KOPT-K1 (cell line): ENCODE measurements around the gene NUFIP2.
A peak's percentile ranks its signal among the peaks of the same experiment; 100 is the strongest.
"Not testable (repeated sequence)": the region's sequence is repeated elsewhere in the genome, so short reads cannot be mapped to it uniquely, and the experiment has no call there.

Source experiments
- H3K27ac ChIP-seq: fragments of 200-600 bp; sonication (generic); 2 replicates; pipeline ENCODE4 v1.5.1; 2016; ENCODE audit warnings: antibody characterized with exemption, mild to moderate bottlenecking, low read depth, low read length; ENCODE audit not compliant: poor library complexity, severe bottlenecking
- H3K36me3 ChIP-seq: fragments of 200-600 bp; sonication (generic); 2 replicates; pipeline ENCODE4 v1.5.1; 2017; ENCODE audit warnings: antibody characterized with exemption, mild to moderate bottlenecking, low read length, moderate library complexity; ENCODE audit not compliant: insufficient read depth
- H3K9me3 ChIP-seq: fragments of 200-600 bp; sonication (generic); 2 replicates; pipeline ENCODE4 v1.5.1; 2017; ENCODE audit warnings: antibody characterized with exemption, low read length, mild to moderate bottlenecking; ENCODE audit not compliant: insufficient read depth, poor library complexity, severe bottlenecking

The NUFIP2 gene, protein sequence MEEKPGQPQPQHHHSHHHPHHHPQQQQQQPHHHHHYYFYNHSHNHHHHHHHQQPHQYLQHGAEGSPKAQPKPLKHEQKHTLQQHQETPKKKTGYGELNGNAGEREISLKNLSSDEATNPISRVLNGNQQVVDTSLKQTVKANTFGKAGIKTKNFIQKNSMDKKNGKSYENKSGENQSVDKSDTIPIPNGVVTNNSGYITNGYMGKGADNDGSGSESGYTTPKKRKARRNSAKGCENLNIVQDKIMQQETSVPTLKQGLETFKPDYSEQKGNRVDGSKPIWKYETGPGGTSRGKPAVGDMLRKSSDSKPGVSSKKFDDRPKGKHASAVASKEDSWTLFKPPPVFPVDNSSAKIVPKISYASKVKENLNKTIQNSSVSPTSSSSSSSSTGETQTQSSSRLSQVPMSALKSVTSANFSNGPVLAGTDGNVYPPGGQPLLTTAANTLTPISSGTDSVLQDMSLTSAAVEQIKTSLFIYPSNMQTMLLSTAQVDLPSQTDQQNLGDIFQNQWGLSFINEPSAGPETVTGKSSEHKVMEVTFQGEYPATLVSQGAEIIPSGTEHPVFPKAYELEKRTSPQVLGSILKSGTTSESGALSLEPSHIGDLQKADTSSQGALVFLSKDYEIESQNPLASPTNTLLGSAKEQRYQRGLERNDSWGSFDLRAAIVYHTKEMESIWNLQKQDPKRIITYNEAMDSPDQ

DNA sequence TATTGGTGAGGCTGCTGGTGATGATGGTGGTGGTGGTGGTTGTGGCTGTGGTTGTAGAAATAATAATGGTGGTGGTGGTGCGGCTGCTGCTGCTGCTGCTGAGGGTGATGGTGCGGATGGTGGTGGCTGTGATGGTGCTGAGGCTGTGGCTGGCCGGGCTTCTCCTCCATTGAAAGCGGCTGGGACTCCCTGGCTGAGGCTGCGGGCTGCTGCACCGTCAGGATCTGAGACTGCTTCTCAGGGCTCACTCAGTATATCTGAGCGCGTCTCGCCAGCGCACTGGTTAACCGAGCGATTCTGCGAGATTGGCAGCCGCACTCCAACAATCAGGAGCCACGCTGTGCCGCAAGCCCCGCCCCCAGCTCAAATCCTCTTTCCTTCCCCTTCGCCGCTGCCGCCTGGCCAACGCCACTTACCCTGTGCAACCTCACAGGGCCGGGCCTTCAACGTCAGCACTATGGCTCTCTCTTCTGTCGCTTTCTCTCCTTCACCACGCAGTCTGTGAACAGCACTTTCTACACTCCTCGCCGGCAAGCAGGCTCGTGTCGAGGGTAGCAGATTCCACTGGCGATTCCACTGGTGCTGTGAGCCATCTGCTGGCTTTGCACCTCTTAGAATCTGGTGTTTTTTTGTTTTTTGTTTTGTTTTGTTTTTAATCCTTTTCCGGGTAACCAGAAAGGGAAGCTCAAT lies at the start of gene NUFIP2:
Gene NUFIP2, minus strand, starts transcription at position 259 of the 690 bp plus-strand sequence. Its CDS starts 89 bp downstream, at position 170.
- Histone ChIP-seq H3K36me3 (peaks cover 19% of the 10 kb centered on the region), H3K9me3 (no peaks in the 10 kb centered on the region), H3K27ac (peak within 1 kb of the TSS; percentile 83)

DNA sequence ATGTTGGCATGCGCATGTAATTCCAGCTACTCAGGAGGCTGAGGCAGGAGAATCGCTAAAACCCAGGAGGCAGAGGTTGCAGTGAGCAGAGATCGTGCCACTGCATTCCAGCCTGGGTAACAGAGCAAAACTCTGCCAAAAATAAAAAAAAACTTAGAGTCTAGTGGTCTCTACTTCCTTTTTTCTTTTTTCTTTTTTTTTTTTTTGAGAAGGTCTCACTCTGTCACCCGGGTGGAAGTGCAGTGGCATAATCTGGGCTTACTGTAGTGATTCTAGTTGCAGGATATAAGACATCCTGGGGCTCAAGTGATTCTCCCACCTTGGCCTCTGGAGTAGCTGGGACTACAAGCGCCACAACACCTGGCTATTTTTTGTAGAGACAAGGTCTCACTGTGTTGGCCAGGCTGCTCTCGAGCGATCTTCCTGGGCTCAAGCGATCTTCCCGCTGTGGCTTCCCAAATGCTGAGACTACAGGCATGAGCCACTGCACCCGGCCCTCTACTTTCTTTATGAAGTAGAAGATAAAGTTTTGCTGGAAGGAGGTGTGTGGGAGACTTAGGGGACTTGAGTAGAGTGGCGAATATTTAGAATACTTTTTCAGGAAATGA lies 48.3 kb upstream of the NUFIP2 start:
- Histone ChIP-seq H3K9me3 (no peaks in the 10 kb centered on the region), H3K27ac (no peak overlapping the region), H3K36me3 (no peaks in the 10 kb centered on the region)

DNA sequence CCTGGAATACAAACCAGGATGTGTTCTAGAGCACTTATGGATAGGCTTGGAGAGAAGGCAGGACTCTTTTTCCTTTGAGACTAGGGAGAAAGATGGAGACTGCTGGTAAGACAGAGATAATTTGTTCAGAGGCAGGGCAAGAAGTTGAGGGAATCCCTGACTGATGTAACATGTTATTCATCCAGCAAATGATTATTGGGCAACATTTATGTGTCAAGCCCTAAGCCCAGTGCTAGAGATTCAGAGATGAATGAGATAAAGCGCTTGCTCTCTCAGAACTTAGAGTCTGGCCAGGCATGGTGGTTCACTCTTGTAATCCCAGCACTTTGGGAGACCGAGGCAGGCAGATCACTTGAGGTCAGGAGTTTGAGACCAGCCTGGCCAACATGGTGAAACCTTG lies 47.8 kb upstream of the NUFIP2 start:
- H3K27ac ChIP-seq = no peak overlapping the region
- no peaks in the 10 kb centered on the region for H3K9me3 ChIP-seq
- H3K36me3 ChIP-seq = no peaks in the 10 kb centered on the region

DNA sequence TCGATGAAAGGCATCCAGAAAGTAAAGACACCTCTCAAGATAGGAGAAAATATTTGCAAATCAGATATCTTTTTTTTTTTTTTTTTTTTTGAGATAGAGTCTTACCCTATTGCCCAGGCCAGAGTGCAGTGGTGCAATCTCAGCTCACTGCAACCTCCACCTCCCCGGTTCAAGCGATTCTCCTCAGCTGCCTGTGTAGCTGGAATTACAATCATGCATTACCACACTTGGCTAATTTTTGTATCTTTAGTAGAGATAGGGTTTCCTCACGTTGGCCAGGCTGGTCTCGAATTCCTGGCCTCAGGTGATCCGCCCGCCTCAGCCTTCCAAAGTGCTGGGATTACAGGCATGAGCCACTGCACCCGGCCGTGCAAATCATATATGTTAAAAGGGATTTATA lies 45.1 kb upstream of the NUFIP2 start:
- H3K27ac ChIP-seq, H3K36me3 ChIP-seq: not testable (repeated sequence)

DNA sequence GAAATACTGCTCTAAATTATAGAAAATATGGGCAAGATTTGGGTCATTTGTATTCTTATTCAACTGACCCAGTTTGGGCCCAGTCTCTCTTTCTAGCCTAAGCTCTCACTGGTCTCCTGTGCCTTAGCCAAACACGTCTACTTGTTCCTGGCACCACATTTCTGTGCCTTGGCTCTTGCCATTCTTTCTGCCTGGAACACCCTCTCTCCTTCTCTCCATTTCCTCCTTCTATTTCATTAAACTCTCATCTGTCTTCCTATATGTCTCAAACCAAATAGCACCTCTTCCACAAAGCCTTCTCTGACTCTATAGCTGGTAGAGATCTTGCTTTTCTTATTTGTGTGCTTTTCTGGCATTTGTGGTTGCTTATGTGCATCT lies 37.7 kb upstream of the NUFIP2 start:
- no peak overlapping the region for H3K27ac ChIP-seq

More for the DNA sequence above, 45.1 kb upstream of the NUFIP2 start:
- H3K9me3 ChIP-seq = not testable (repeated sequence)

DNA sequence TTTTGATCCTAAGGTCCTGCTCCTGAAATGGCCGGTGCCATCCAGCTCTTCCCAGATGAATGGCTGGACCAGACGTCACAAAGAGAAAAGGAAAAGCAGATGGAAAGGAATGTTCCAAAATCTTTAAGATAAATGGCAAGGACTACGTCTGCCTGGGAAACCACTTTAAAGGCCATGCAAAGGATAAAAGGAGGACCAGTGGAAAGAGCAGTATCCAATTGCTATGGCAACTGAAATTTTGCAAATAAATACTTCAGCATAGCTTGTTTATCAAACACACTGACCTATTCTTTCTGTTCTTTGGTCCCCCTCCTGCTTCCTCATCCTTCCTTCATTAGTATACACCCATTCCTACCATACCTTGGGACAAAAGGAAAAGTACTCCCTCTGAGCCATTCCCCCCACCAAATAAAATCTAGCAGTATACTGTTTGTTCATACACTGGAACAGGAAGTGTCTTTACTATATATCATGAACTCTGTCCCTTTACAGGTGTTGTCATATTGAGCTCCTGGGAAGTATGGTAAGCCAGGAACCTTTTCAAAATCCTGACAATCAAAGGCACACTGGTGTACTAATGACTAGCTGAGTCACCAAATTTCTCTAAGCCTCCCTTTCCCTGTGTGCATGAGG lies 37.2 kb upstream of the NUFIP2 start:
- H3K36me3 ChIP-seq = no peaks in the 10 kb centered on the region
- no peak overlapping the region for H3K27ac ChIP-seq
- H3K9me3 ChIP-seq = no peaks in the 10 kb centered on the region

More for the DNA sequence above, 37.7 kb upstream of the NUFIP2 start:
- H3K9me3 ChIP-seq = no peaks in the 10 kb centered on the region
- H3K36me3 ChIP-seq = no peaks in the 10 kb centered on the region

DNA sequence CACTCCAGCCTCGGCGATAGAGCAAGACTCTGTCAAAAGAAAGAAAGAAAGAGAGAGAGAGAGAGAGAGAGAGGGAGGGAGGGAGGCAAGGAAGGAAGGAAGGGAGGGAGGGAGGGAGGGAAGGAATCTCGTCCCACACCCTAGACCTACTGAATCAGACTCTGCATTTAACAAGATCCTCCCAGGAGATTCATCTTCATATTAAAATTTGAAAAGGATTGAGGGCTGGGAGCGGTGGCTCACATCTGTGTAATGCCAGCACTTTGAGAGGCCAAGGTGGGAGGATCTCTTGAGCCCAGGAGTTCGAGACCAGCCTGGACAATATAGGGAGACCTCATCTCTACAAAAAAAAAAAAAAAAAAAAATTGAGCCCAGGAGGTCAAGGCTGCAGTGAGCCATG lies 33.5 kb upstream of the NUFIP2 start:
- Histone ChIP-seq H3K36me3 (no peaks in the 10 kb centered on the region), H3K27ac (no peak overlapping the region), H3K9me3 (no peaks in the 10 kb centered on the region)

DNA sequence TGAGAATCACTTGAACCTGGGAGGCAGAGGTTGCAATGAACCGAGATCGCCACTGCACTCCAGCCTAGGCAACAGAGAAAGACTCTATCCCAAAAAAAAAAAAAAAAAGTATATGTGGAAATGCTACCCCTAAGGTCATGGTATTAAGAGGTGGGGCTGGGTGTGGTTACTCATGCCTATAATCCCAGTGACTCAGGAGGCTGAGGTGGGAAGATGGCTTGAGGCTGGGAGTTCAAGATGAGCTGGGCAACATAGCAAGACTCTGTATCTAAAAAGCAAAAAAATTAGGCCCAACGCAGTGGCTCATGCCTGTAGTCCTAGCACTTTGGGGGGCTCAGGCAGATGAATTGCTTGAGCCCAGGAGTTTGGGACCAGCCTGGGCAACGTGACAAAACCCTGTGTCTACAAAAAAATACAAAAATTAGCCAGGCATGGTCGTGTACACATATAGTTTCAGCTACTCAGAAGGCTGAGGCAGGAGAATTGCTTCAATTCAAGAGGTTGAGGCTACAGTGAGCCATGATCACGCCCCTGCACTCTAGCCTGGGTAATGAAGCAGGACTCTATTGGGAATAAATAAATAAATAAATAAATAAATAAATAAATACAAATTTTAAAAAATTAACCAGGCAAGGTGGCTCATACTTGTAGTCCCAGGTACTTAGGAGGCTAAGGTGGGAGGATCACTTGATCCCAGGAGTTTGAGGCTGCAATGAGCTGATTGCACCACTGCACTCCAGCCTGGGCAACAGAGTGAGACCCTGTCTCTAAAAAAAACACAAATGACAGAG lies 32.3 kb upstream of the NUFIP2 start:
- Histone ChIP-seq H3K9me3 (no peaks in the 10 kb centered on the region), H3K36me3 (no peaks in the 10 kb centered on the region), H3K27ac (no peak overlapping the region)

DNA sequence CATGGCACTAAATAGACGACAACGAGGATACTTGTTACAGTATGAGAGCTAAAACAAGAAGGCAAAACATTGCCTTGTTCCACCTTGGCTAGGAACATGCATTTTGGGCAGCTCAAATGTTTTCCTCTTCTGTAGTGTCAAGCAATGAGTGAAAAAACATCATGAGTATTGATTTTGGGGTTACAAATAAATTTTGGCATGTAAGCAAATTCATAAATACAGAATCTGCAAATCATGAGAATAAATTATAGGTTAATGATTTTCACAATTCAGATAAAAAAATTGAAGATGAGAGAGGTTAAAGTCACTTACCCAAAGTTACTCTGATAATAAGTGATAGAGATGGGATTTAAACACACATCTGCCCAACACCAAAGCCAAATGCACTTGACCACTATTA lies 28.4 kb upstream of the NUFIP2 start:
- H3K36me3 ChIP-seq = no peaks in the 10 kb centered on the region
- no peaks in the 10 kb centered on the region for H3K9me3 ChIP-seq
- no peak overlapping the region for H3K27ac ChIP-seq

DNA sequence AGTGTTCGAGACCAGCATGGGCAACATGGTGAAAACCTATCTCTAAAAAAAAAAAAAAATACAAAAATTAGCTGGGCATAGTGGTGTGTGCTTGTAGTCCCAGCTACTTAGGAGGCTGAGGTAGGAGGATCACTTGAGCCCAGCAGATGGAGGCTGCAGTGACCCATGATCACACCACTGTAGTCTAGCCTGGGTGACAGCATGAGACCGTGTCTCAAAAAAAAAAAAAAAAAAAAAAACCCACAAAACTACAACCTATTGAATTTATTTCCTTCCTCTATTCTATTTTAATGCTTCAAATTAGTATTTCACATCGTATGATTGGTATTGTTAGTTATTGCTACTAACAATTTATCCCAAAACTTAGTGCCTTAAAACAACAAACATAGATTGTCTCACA lies 9.4 kb upstream of the NUFIP2 start:
- no peaks in the 10 kb centered on the region for H3K36me3 ChIP-seq
- H3K9me3 ChIP-seq = no peaks in the 10 kb centered on the region
- H3K27ac ChIP-seq = no peak overlapping the region

DNA sequence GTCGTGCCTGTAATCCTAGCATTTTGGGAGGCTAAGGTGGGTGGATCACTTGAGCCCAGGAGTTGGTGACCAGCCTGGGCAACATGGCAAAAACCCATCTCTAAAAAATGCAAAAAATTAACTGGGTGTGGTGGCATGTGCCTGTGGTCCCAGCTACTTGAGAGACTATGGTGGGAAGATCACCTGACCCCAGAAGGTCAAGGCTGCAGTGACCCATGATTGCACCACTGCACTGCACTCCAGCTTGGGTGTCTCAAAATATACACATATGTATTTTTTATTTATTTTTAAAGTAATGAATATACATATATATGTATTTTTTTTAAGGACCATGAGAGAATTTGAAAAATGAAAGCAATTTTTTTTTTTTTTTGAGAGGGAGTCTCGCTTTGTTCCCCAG lies 5.1 kb upstream of the NUFIP2 start:
- Histone ChIP-seq H3K36me3 (no peaks in the 10 kb centered on the region), H3K9me3 (no peaks in the 10 kb centered on the region), H3K27ac (no peak overlapping the region)

DNA sequence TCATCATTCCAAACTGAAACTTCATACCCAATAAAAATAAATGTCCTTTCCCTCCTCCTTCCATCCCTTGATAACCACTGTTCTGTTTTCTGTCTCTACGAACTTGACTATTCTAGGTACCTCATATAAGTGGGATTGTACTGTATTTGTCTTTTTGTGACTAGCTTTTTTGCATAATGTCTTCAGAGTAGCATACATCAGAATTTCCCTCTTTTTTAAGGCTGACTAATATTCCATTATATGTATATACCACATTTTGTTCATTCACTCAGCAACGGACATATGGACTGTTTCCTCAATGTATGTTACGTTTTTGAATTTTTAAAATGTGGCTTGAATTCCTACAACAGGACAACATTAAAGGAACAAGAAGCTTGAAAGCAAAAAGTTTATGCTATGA lies 1.5 kb upstream of the NUFIP2 start:
- no peak overlapping the region for H3K27ac ChIP-seq

DNA sequence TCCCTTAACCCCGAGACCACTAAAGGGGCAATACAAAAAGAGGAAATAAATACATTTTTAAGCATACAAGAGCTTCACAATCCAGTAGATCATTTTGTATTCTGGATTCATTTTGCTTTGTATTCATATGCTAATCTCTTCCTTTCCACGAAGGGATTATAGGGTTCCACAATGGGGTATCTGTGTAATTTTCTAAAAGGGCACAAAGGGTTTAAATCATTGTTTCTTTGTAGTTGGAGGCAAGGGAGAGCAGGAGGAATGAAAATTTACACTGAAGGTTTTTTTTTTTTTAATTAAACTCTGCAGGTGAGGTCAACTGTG lies 592 bp upstream of the NUFIP2 start:
- Histone ChIP-seq H3K9me3 (no peaks in the 10 kb centered on the region), H3K27ac (peak overlapping the region; percentile 83)

More for the DNA sequence above, 1.5 kb upstream of the NUFIP2 start:
- H3K9me3 ChIP-seq = no peaks in the 10 kb centered on the region
- H3K36me3 ChIP-seq = peaks cover 5% of the 10 kb centered on the region

More for the DNA sequence above, 592 bp upstream of the NUFIP2 start:
- H3K36me3 ChIP-seq = peaks cover 14% of the 10 kb centered on the region
